ENCODE results near the gene PHF14.

PHF14 gene

GRCh38 chr7:11172835-11173234 is 199.2 kb downstream of the PHF14 start:
- no peak for DNase-seq (ENCODE audit: low read depth in 2 of 2)

DNA sequence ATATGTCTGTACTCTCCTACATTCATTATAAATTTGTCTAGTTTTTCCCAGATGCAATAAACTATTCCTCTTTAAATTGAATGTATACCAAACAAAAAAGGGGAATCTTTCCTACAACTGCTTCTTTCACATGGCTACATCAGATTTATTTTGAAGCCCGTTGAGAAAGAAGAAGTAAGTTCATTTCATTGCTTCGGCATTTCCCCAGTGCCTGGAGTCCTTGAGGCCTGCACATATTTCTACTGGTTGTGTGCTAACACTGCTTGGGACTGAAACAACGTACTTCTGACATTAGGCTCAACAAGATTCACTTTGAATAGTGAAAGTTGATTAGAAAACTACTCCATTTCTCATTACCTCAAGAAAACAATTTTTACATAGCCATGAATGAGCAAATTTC is 201.7 kb downstream of the PHF14 start:
- DNase-seq (ENCODE audit: low read depth in 2 of 2) = no peak

- DNase-seq (ENCODE audit: low read depth in 2 of 2) = no peak
Observed at GRCh38 chr7:11175887-11176286, 202.2 kb downstream of the PHF14 start.

DNA sequence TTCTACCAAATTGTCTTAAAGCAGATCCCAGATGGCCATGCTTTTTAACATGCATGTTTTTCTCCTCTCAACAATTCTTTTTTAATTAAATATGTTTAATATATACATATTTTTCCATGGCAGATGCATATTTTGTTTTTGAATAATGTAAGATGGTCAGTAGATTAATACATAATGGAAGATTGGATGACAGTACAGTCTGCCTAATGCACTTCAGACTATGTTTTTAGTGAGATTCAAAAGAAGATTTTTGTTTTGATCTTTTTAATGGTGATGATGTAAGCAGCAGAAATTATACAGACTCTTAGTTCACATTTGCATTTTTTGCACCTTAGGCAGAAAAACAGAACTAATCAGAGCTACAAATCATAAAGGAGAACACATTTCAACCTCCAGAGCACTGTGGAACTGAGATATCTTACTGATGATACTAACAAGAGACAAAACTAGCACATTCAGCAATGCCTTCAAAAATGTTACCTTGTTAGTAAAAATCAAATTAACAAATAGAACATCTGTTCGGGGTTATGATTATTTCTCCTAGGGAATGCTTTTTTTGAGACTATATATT is 203.4 kb downstream of the PHF14 start:
- no peak for DNase-seq (ENCODE audit: low read depth in 2 of 2)

DNA sequence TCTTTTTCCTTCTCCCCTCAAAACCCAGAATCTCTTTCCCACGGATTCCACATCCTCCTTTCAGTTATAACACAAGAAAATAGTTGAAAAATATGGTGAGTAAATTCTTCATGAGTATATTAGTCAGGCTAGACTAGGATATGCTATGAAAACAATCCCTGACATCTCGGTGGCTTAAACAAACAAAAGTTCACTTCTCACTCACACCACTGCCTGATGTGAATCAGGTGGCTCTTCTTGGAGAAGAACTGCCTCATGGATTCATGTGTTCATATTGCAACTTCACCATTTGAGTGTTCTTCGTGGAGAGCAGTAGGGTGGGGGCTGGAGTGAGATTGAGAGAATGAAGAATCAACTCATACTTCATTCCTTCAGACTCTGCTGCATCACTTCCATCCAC is 204.1 kb downstream of the PHF14 start:
- no peak for DNase-seq (ENCODE audit: low read depth in 2 of 2)

DNA sequence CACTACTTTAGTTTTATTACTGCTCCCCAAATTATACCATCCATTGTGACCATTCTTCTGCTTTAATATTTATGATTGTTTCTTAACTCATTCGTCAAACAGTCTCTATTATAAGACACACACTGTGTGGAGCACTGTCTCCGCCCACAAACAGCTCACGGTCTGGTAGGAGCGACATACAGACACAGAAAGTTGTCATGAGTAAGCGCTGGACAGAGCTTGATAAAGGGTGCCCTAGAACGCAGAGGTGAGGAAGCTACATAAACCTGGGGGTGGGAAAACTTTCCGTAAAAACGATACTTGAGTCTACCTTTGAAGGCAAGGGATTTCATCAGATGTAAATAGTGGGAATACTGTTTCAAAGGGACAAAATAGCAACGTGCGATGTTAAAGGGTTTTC is 207.9 kb downstream of the PHF14 start:
- no peak for DNase-seq (ENCODE audit: low read depth in 2 of 2)

DNA sequence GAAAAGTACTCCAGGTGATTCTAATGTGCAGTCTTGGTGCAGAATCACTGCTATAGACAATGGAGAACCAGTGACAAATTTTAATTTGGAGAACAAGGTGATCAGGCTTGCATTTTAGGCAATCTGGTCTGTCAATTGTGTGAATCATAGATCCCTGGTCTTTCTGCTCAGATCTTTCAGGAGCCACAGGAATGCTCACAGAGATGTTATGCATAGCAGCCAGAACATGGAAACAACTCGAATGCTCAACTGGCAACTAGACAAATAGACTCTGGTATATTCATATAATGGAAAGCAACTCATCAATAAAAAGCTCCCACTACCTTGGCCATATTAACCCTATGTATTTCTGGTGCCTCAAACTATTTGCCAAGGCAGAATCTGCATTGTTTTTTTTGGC is 209.1 kb downstream of the PHF14 start:
- DNase-seq (ENCODE audit: low read depth in 2 of 2) = no peak

GRCh38 chr7:11185179-11185815 is 211.6 kb downstream of the PHF14 start:
- DNase-seq (ENCODE audit: low read depth in 2 of 2) = no peak

DNA sequence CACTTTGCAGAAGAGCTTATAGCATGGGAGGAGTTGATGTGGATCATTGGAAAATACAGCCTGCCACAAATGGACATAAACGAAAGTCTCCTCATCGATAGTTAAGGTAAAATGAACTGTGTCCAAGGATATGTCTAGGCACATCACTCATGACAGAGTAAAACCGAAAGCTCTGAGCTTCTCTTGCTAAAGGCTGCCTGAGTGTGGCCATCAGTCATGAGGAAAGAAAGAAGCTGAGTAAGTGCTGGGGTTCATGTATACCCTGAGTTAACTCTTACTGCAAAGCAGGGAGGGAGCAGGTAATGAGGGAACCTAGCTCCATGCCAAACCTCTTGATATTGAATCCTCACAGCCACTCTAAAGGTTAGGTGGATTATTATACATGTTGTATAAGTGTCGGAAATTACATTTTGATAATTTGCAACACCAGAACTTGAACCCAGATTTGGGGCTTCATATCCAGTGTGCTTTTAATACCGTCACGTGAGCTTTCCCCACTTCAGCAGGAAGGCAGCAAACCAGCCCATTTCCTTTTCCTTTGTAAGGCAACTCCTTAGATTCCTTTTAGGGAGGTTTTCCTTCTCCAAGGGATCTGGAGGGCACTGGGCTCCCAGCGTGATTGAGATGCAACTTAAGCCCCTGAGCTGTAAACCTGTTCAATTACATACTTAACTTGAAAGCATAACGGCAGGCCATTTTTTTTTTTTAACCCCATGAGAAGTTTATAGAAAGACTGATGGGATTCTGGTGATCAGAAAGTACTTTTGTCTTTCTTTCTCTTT is 215.0 kb downstream of the PHF14 start:
- no peak for DNase-seq (ENCODE audit: low read depth in 2 of 2)

GRCh38 chr7:11191081-11191480 is 217.4 kb downstream of the PHF14 start:
- no peak for DNase-seq (ENCODE audit: low read depth in 2 of 2)

- no peak for DNase-seq (ENCODE audit: low read depth in 2 of 2)
Observed at GRCh38 chr7:11191574-11192220, 218.0 kb downstream of the PHF14 start.

GRCh38 chr7:11192506-11192905 is 218.8 kb downstream of the PHF14 start:
- DNase-seq (ENCODE audit: low read depth in 2 of 2) = no peak

DNA sequence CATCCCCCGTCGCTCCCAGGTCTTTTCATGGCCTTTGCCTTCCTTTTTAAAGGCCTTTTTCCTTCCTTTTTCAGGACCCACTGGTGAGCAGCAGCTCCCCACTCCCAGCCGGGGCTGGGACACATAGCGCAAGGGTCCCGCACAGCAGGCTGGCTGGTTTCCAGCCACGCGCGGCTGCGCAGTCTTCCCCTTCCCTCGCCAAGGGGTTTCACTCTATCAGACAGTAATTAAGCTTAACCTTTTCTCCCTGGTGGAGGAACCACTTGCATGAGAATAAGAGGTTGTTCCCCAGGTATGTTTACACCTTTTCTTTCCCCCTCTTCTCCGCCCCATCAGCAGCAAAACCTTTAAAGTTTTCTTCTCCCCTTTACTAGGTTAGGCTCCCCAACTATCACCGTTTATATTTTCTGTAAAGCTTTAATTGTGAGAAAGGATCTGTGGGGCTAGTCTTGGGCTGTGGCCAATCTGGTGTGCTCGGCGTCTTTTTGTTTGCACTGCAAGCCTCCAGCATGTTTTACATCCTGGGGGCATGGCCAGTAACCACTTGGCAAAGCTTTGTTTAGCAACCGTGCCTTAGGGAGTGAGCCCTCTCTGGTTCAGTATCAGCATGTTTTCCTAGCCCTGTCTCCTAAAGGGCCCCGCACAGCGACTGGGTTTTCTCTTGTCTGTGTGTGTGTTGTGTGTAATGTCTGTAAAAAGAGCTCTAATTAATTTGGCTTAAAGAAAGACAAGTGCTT is 219.6 kb downstream of the PHF14 start:
- no peak for DNase-seq (ENCODE audit: low read depth in 2 of 2)

DNA sequence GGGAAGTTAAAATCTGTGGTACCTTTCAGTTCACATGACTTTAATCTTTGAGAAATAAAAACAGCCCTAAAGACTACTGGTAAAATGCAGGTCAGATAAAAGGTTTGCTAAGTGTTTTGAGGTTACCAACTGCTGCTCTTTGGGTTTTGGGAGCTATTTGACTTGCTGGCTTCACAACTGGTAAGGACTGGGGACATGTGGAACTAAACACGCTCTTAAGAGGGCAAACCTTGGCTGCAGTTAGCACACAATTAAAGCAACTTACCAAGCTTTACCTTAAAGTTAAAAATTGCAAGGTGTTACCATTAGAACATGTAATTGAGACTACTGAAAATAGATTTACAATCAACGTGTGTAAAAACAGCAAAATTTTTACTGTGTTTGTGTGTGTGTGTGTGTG is 220.2 kb downstream of the PHF14 start:
- no peak for DNase-seq (ENCODE audit: low read depth in 2 of 2)

- DNase-seq (ENCODE audit: low read depth in 2 of 2) = no peak
Observed at GRCh38 chr7:11194492-11194891, 220.8 kb downstream of the PHF14 start.

DNA sequence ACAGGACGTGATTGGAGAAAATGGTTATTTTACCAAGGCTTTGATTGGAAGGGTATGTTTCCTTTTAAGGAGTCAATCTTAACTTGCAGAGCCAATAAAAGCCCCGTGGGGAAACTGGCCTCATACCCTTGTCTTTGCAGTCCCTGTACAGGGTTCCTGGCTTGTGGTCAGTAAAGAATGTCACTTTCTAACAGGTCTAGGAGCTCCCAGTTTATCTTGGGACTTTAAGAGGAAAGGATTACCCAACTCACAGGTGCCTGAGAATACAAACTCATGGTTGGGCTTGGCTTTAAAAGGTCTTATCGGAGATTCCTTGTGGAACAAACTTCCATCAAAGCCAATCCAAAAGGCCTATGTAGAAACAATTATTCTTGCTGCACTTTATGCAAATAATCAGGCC is 221.8 kb downstream of the PHF14 start:
- DNase-seq (ENCODE audit: low read depth in 2 of 2) = no peak

- no peak for DNase-seq (ENCODE audit: low read depth in 2 of 2)
Observed at GRCh38 chr7:11196143-11196542, 222.5 kb downstream of the PHF14 start.

- no peak for DNase-seq (ENCODE audit: low read depth in 2 of 2)
Observed at GRCh38 chr7:11203224-11203623, 229.6 kb downstream of the PHF14 start.

DNA sequence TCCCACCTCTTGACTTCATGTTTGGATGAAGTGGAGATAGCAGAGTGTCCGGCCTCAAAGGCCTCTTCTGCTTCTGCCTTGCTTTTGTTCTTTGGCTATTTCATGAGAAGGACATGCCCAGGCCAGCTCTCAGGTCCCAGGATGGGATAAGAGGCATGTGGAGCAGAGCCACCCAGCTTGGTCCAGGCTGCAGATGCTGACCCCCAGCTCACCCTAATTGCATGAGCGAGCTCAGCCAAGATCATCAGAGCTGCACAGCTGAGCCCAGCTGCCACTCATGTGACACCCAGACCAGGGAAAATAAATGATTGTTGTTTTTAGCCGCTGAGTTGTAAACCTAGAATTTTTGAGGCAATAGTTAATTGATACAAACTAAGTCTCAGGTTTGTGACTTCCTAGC is 230.0 kb downstream of the PHF14 start:
- DNase-seq (ENCODE audit: low read depth in 2 of 2) = no peak

DNA sequence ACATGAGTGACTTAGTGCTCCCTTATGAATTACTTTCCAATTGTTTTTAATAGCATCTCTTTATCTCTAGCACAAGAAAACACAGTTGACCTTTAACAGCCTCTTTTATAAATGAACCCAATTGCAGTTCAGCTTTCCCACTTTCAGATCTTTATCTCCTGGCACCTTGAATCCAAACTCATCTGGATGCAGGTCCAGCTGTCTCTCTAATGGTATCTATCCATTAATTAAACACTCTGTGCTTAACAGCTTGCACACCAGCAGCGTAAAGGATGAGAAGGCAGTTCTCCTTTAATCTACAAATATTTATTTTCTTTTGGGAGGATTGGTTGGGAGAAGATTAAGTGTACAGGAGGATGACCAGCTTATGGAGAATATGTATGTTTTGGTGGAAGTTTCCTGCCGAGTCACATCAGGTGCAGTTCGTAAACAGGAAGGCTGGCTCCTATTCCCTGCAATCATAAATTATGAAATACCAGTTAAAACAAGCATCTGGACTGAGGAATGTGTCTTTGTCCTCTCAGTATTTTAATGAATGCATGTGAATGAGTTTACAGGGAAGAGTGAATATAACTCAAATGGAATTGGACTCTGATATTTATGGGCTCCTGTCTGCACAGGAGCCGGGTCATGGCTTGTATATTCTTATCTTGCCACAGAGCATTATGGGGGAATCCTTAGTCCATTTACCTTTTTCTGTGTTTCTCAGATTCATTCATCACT is 232.7 kb downstream of the PHF14 start:
- no peak for DNase-seq (ENCODE audit: low read depth in 2 of 2)

DNA sequence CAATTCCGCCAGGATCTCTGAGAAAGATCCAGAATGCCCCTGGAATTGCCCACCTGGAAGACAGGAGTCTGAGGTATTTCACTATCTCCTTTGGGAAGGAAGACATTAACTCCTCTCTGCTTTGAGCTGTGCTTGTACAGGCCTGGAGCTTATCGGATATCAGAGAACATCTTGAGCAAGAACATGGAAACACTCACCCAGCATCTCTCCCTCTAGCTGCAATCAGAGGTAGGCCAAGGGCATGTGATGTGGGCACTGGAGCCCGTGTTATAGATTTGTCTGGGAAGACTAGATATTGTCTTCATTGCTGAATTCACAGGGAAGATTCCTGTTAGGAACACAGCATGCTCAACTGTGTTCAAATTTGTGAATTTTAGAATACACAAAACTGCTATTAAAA is 233.9 kb downstream of the PHF14 start:
- DNase-seq (ENCODE audit: low read depth in 2 of 2) = no peak
